ENCODE results near the gene NFATC3. TPM values are rescaled to one million over a fixed set of nuclear protein-coding genes. Genes with fewer than 3 reads are reported as not detected.
"Not testable (repeated sequence)": the region's sequence is repeated elsewhere in the genome, so short reads cannot be mapped to it uniquely, and the experiment has no call there.

NFATC3 gene
- total and polyA plus RNA-seq, 4 donors: 9.7 to 21.2 (median 16.8) TPM

DNA sequence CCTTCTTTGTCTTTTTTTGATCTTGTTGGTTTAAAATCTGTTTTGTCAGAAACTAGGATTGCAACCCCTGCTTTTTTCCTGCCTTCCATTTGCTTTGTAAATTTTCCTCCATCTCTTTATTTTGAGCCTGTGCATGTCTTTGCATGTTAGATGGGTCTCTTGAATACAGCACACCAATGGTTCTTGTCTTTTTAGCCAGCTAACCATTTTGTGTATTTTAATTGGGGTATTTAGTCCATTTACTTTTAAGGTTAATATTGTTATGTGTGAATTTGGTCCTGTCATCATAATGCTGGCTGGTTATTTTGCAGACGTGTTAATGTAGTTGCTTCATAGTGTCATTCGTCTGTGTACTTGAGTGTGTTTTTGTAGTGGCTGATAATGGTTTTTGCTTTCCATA is 26.2 kb downstream of the NFATC3 start (continued):
- TF ChIP-seq RAD21 (IDR thresholded peaks at IDR 0.05) (no peak), SP1 (IDR thresholded peaks at IDR 0.05) (no peak), HNF4A (conservative IDR thresholded peaks at IDR 0.05) (no peak), GABPA (IDR thresholded peaks at IDR 0.05 in 1 of 2, conservative IDR thresholded peaks at IDR 0.05 in 1 of 2) (no peak)
- TF ChIP-seq, protein P1, sequence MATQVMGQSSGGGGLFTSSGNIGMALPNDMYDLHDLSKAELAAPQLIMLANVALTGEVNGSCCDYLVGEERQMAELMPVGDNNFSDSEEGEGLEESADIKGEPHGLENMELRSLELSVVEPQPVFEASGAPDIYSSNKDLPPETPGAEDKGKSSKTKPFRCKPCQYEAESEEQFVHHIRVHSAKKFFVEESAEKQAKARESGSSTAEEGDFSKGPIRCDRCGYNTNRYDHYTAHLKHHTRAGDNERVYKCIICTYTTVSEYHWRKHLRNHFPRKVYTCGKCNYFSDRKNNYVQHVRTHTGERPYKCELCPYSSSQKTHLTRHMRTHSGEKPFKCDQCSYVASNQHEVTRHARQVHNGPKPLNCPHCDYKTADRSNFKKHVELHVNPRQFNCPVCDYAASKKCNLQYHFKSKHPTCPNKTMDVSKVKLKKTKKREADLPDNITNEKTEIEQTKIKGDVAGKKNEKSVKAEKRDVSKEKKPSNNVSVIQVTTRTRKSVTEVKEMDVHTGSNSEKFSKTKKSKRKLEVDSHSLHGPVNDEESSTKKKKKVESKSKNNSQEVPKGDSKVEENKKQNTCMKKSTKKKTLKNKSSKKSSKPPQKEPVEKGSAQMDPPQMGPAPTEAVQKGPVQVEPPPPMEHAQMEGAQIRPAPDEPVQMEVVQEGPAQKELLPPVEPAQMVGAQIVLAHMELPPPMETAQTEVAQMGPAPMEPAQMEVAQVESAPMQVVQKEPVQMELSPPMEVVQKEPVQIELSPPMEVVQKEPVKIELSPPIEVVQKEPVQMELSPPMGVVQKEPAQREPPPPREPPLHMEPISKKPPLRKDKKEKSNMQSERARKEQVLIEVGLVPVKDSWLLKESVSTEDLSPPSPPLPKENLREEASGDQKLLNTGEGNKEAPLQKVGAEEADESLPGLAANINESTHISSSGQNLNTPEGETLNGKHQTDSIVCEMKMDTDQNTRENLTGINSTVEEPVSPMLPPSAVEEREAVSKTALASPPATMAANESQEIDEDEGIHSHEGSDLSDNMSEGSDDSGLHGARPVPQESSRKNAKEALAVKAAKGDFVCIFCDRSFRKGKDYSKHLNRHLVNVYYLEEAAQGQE (IDR thresholded peaks at IDR 0.05): no peak

DNA sequence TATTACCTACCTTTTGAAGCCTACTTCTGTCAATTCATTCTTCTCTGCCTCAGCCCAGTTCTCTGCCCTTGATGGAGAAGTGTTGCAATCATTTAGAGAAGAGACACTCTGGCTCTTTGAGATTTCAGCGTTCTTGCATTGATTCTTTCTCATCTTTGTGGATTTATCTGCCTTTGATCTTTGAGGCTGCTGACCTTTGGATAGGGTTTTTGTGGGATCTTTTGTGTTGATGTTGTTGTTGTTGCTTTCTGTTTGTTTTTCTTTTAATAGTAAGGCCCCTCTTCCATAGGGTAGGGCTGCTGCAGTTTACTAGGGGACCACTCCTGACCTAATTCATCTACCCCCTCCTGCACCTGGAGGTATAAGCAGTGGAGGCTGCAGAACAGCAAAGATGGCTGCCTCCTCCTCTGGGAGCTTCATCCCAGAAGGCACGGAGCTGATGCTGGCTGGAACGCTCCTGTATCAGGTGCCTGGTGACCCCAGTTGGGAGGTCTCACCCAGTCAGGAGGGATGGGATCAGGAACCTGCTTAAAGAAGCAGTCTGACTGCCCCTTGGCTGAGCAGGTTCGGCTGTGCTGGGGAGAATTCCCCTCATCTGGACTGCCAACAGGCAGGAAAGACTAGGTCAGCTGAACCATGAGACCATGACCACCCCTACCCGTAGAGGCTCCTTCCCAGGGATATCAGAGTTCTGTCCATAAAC is 28.0 kb downstream of the NFATC3 start:
- WGBS: 79% methylated on average over 5 of the region's 5 CpGs
- no peak for DNase-seq (ENCODE audit: low spot score)
- Histone ChIP-seq H3K36me3 (ENCODE audit: control insufficient read depth in 4 of 4, insufficient read depth in 3 of 4, low read depth in 1 of 4, low read length in 3 of 4) (no peaks in the 10 kb centered on the region), H3K27ac (ENCODE audit: low read depth in 1 of 2, low read length in 2 of 2) (no peak overlapping the region), H3K9ac (ENCODE audit: low read depth in 1 of 2, low read length in 2 of 2) (no peak overlapping the region), H3K4me1 (ENCODE audit: control insufficient read depth in 4 of 4, insufficient read depth in 4 of 4, low read length in 3 of 4) (peaks cover 0 to 11% (median 4%) of the 10 kb centered on the region in 4 donors), H3K4me3 (ENCODE audit: low read depth in 1 of 3, low read length in 3 of 3) (no peak overlapping the region), H3K9me3 (ENCODE audit: control insufficient read depth in 4 of 4, low read length in 3 of 4) (peaks cover 0 to 2% (median 0%) of the 10 kb centered on the region in 4 donors), H3K27me3 (ENCODE audit: control insufficient read depth in 4 of 4, insufficient read depth in 4 of 4, low read length in 3 of 4) (no peaks in the 10 kb centered on the region)
- TF ChIP-seq JUND (IDR thresholded peaks at IDR 0.05) (no peak), SP1 (IDR thresholded peaks at IDR 0.05) (no peak), RXRA (IDR thresholded peaks at IDR 0.05) (no peak), FOXA2 (IDR thresholded peaks at IDR 0.05) (no peak), YY1 (IDR thresholded peaks at IDR 0.05) (no peak), RAD21 (IDR thresholded peaks at IDR 0.05) (no peak), HNF4G (IDR thresholded peaks at IDR 0.05) (no peak), HNF4A (conservative IDR thresholded peaks at IDR 0.05) (no peak)
- TF ChIP-seq, protein P1 (IDR thresholded peaks at IDR 0.05): no peak

DNA sequence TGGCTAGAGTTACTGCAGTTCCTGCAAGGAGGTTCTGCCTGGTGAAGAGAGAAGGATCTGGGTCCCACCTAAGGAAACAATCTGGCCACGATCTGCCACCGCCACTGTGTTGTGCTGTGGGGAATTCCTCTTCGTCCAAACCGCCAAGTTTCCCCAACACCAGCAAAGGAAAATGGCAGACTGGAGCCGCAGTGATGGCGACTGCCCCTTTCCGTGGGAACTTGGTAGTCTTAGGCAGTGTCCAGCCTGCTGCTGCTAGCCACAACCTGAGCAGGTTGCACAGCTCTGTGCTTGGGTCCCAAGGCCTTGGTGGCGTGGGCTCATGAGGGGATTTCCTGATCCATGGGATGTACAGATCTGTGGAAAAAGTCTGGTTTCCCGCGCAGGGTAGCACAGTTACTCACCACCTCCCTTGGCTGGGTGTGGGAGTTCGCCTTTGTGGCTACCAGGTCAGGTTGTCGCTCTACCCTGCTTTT is 28.6 kb downstream of the NFATC3 start:
- H3K4me1 ChIP-seq (ENCODE audit: control insufficient read depth in 4 of 4, insufficient read depth in 4 of 4, low read length in 3 of 4): peaks cover 0 to 11% (median 4%) of the 10 kb centered on the region in 4 donors
- no peak for DNase-seq (ENCODE audit: low spot score)
- TF ChIP-seq EGR1 (IDR thresholded peaks at IDR 0.05; ENCODE audit: low read depth in 2 of 2) (no peak), TAF1 (conservative IDR thresholded peaks at IDR 0.05) (no peak), FOXA1 (IDR thresholded peaks at IDR 0.05) (no peak), HNF4G (IDR thresholded peaks at IDR 0.05) (no peak), FOXA2 (IDR thresholded peaks at IDR 0.05) (no peak)
- TF ChIP-seq, protein P2, sequence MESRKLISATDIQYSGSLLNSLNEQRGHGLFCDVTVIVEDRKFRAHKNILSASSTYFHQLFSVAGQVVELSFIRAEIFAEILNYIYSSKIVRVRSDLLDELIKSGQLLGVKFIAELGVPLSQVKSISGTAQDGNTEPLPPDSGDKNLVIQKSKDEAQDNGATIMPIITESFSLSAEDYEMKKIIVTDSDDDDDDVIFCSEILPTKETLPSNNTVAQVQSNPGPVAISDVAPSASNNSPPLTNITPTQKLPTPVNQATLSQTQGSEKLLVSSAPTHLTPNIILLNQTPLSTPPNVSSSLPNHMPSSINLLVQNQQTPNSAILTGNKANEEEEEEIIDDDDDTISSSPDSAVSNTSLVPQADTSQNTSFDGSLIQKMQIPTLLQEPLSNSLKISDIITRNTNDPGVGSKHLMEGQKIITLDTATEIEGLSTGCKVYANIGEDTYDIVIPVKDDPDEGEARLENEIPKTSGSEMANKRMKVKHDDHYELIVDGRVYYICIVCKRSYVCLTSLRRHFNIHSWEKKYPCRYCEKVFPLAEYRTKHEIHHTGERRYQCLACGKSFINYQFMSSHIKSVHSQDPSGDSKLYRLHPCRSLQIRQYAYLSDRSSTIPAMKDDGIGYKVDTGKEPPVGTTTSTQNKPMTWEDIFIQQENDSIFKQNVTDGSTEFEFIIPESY (IDR thresholded peaks at IDR 0.05): no peak
- H3K27me3 ChIP-seq (ENCODE audit: control insufficient read depth in 4 of 4, insufficient read depth in 4 of 4, low read length in 3 of 4): no peaks in the 10 kb centered on the region
- peaks cover 0 to 2% (median 0%) of the 10 kb centered on the region in 4 donors for H3K9me3 ChIP-seq (ENCODE audit: control insufficient read depth in 4 of 4, low read length in 3 of 4)
- 97% methylated on average over 12 of the region's 12 CpGs for WGBS
- H3K27ac ChIP-seq (ENCODE audit: low read depth in 1 of 2, low read length in 2 of 2): no peak overlapping the region
- H3K36me3 ChIP-seq (ENCODE audit: control insufficient read depth in 4 of 4, insufficient read depth in 3 of 4, low read depth in 1 of 4, low read length in 3 of 4): no peaks in the 10 kb centered on the region
- H3K4me3 ChIP-seq (ENCODE audit: low read depth in 1 of 3, low read length in 3 of 3): no peak overlapping the region
- no peak overlapping the region for H3K9ac ChIP-seq (ENCODE audit: low read depth in 1 of 2, low read length in 2 of 2)

DNA sequence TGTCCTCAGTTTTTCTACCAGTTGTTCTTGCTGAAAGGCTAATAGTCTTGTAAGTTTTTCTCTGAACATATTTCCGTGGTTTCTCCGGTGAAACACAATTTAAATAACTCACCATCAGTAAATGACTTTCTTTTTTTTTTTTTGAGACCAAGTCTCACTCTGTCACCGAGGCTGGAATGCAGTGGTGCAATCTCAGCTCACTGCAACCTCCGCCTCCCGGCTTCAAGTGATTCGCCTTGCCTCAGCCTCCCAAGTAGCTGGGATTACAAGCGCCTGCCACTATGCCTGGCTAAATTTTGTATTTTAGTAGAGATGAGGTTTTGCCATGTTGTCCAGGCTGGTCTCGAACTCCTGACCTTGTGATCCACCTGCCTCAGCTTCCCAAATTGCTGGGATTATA is 29.8 kb downstream of the NFATC3 start:
- not testable (repeated sequence) for DNase-seq (ENCODE audit: low spot score); H3K27ac ChIP-seq (ENCODE audit: low read depth in 1 of 2, low read length in 2 of 2); H3K27me3 ChIP-seq (ENCODE audit: control insufficient read depth in 4 of 4, insufficient read depth in 4 of 4, low read length in 3 of 4); H3K9me3 ChIP-seq (ENCODE audit: control insufficient read depth in 4 of 4, low read length in 3 of 4); H3K9ac ChIP-seq (ENCODE audit: low read depth in 1 of 2, low read length in 2 of 2); H3K4me3 ChIP-seq (ENCODE audit: low read depth in 1 of 3, low read length in 3 of 3); H3K36me3 ChIP-seq (ENCODE audit: control insufficient read depth in 4 of 4, insufficient read depth in 3 of 4, low read depth in 1 of 4, low read length in 3 of 4)
- peaks cover 0 to 11% (median 4%) of the 10 kb centered on the region in 4 donors for H3K4me1 ChIP-seq (ENCODE audit: control insufficient read depth in 4 of 4, insufficient read depth in 4 of 4, low read length in 3 of 4)
- WGBS: 94% methylated on average over 8 of the region's 8 CpGs

Data from liver (tissue), 9 donors.